Retinal pigment epithelial cell (primary cell): ENCODE data around the gene ACAP3.

Experiments
- DNase-seq: peaks from one replicate; pipeline ENCODE4 v3.0.0-alpha.2; 2010; ENCODE audit warnings: low read depth
- H3K4me3 ChIP-seq: 2 replicates; pipeline ENCODE4 v1.5.1; 2011; ENCODE audit warnings: mild to moderate bottlenecking, low read length, control low read depth, moderate library complexity
- TF ChIP-seq, protein P1 (sequence below): conservative IDR thresholded peaks from 2 replicates; pipeline ENCODE4 v1.5.1; 2011; ENCODE audit warnings: low read depth, low read length, control low read depth, inconsistent platforms

ACAP3 gene

DNA sequence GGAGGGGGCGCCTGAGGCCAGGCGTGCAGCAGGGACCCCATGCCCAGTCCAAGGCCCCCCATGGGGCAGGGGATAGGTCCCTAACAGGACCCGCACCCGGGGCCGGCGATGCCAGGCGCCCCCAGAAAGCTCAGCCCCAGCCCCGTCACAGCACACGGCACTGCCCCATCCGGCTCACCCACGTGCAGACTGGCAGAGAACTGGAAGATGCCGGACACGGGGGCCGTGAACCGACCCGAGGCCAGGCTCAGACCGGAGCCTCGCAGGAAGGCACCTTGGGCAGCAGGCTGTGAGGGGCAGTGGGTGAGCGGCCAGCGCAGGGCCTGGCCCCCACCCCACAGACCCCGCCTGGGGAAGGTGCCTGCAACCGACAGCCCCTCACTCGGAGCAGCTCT, 64.5 kb downstream of the ACAP3 start:
- TF ChIP-seq, protein P1, sequence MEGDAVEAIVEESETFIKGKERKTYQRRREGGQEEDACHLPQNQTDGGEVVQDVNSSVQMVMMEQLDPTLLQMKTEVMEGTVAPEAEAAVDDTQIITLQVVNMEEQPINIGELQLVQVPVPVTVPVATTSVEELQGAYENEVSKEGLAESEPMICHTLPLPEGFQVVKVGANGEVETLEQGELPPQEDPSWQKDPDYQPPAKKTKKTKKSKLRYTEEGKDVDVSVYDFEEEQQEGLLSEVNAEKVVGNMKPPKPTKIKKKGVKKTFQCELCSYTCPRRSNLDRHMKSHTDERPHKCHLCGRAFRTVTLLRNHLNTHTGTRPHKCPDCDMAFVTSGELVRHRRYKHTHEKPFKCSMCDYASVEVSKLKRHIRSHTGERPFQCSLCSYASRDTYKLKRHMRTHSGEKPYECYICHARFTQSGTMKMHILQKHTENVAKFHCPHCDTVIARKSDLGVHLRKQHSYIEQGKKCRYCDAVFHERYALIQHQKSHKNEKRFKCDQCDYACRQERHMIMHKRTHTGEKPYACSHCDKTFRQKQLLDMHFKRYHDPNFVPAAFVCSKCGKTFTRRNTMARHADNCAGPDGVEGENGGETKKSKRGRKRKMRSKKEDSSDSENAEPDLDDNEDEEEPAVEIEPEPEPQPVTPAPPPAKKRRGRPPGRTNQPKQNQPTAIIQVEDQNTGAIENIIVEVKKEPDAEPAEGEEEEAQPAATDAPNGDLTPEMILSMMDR: no peak
- DNase-seq: no peak
- H3K4me3 ChIP-seq: no peak overlapping the region

DNA sequence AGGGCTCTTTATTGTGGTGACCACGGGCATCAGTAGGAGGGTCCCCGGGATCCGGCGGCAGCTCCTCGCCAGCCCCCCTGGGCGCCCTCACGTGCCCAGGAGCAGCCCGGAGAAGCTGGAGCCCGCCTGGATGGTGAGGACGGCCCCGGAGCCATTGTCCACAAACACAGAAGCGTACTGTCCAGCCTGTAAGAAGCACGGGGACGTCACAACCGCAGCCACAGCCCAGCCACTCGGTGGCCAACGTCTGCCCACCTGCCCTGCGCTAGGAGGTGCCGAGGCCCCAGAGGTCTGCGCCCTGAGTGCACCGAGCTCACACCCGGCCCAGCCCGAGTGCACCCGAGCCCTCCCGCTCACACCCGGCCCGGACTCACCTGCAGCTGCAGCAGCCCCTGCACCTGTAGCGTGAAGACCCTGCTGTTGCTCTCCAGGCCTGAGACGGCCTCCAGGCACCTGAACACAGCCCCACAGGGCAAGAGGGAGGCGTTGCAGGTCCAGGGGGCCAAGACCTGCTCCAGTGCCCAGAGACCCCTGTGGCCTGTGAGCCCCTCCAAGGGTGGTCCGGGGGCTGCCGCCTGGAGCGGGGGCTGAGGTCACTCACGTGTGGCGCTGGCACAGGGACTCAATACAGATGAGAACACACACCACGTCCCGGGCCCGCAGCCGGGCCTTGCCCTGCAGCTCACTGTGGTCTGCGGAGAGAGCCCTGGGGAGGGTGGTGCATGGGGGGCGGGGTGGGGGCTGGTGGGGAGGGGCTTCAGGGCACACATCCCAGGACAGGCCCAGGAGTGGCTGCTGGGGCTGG, 65.1 kb downstream of the ACAP3 start:
- H3K4me3 ChIP-seq: no peak overlapping the region
- TF ChIP-seq, protein P1: no peak
- no peak for DNase-seq
